ENCODE data around the gene UGT1A9.

Gene UGT1A9

GRCh38 chr2:233686928-233687327, 15.2 kb downstream of the UGT1A9 start:
- Mint-ChIP-seq H3K27ac (no peak overlapping the region), H3K27me3 (ENCODE audit: low read depth, poor library complexity) (peaks cover 2% of the 10 kb centered on the region), H3K9me3 (no peaks in the 10 kb centered on the region), H3K36me3 (ENCODE audit: low read depth) (no peaks in the 10 kb centered on the region), H3K4me3 (no peak overlapping the region), H3K4me1 (no peaks in the 10 kb centered on the region)
- TF ChIP-seq CTCF (IDR thresholded peaks at IDR 0.05), result no peak
- DNase-seq, result no peak

GRCh38 chr2:233688341-233688740, 16.6 kb downstream of the UGT1A9 start:
- Mint-ChIP-seq H3K4me1 (no peaks in the 10 kb centered on the region), H3K9me3 (no peaks in the 10 kb centered on the region), H3K27ac (no peak overlapping the region), H3K36me3 (ENCODE audit: low read depth) (no peaks in the 10 kb centered on the region), H3K27me3 (ENCODE audit: low read depth, poor library complexity) (peaks cover 5% of the 10 kb centered on the region), H3K4me3 (no peak overlapping the region)
- DNase-seq, result no peak
- TF ChIP-seq CTCF (IDR thresholded peaks at IDR 0.05), result no peak

- no peak overlapping the region for H3K27ac Mint-ChIP-seq
Measured at GRCh38 chr2:233689031-233689430, 17.3 kb downstream of the UGT1A9 start.

GRCh38 chr2:233689501-233689900, 17.8 kb downstream of the UGT1A9 start:
- H3K4me1 Mint-ChIP-seq, result peaks cover 5% of the 10 kb centered on the region
- H3K9me3 Mint-ChIP-seq, result no peaks in the 10 kb centered on the region
- DNase-seq, result no peak
- H3K36me3 Mint-ChIP-seq (ENCODE audit: low read depth), result no peaks in the 10 kb centered on the region
- H3K4me3 Mint-ChIP-seq, result no peak overlapping the region
- peaks cover 5% of the 10 kb centered on the region for H3K27me3 Mint-ChIP-seq (ENCODE audit: low read depth, poor library complexity)
- no peak overlapping the region for H3K27ac Mint-ChIP-seq
- no peak for TF ChIP-seq CTCF (IDR thresholded peaks at IDR 0.05)

More at GRCh38 chr2:233689031-233689430, 17.3 kb downstream of the UGT1A9 start:
- no peaks in the 10 kb centered on the region for H3K9me3 Mint-ChIP-seq
- TF ChIP-seq CTCF (IDR thresholded peaks at IDR 0.05), result no peak
- peaks cover 5% of the 10 kb centered on the region for H3K27me3 Mint-ChIP-seq (ENCODE audit: low read depth, poor library complexity)
- H3K4me3 Mint-ChIP-seq, result no peak overlapping the region
- DNase-seq, result no peak
- H3K4me1 Mint-ChIP-seq, result peaks cover 5% of the 10 kb centered on the region
- H3K36me3 Mint-ChIP-seq (ENCODE audit: low read depth), result no peaks in the 10 kb centered on the region

- Mint-ChIP-seq H3K27ac (no peak overlapping the region), H3K9me3 (no peaks in the 10 kb centered on the region), H3K4me3 (no peak overlapping the region), H3K36me3 (ENCODE audit: low read depth) (no peaks in the 10 kb centered on the region), H3K27me3 (ENCODE audit: low read depth, poor library complexity) (peaks cover 5% of the 10 kb centered on the region), H3K4me1 (peaks cover 5% of the 10 kb centered on the region)
- no peak for DNase-seq
- TF ChIP-seq CTCF (IDR thresholded peaks at IDR 0.05), result no peak
Measured at GRCh38 chr2:233690444-233690843, 18.7 kb downstream of the UGT1A9 start.
